22Rv1 (cell line): ENCODE measurements around the gene SEC14L5.

Source experiments
- CTCF ChIP-seq: fragments of 450-650 bp; IDR thresholded peaks from 2 replicates; pipeline ENCODE4 v1.5.1; 2017; ENCODE audit warnings: mild to moderate bottlenecking
- ZFX ChIP-seq: fragments of 450-650 bp; IDR thresholded peaks from 2 replicates; pipeline ENCODE4 v1.6.1; 2017; ENCODE audit warnings: antibody characterized with exemption, borderline replicate concordance

GRCh38 chr16:5025171-5025632 is 67.1 kb downstream of the SEC14L5 start:
- no peak for TF ChIP-seq CTCF
- TF ChIP-seq ZFX = no peak
